DND-41 (cell line): ENCODE measurements around the gene ATP6V1G3.

ENCODE experiments used
- ATAC-seq: fragments of 200-7000 bp; cut with Tn5 transposase; 3 replicates; pipeline ENCODE4 v1.9.1; 2021; ENCODE audit warnings: low read depth; ENCODE audit not compliant: insufficient read depth
- DNase-seq: peaks from one replicate; pipeline ENCODE4 v3.0.0-alpha.2; 2020
- H2AFZ ChIP-seq: 2 replicates; pipeline ENCODE4 v1.6.0; 2012; ENCODE audit warnings: low read depth, low read length
- H3K27ac ChIP-seq: 2 replicates; pipeline ENCODE4 v1.5.1; 2012; ENCODE audit warnings: low read length, inconsistent platforms
- H3K27me3 ChIP-seq: fragments of 200-600 bp; sonication (generic); 2 replicates; pipeline ENCODE4 v1.6.0; 2012; ENCODE audit warnings: low read length, mild to moderate bottlenecking, inconsistent platforms; ENCODE audit not compliant: insufficient read depth, poor library complexity
- H3K36me3 ChIP-seq: 2 replicates; pipeline ENCODE4 v1.5.1; 2012; ENCODE audit warnings: low read length, inconsistent platforms; ENCODE audit not compliant: insufficient read depth
- H3K4me1 ChIP-seq: 2 replicates; pipeline ENCODE4 v1.5.1; 2012; ENCODE audit warnings: mild to moderate bottlenecking, low read length; ENCODE audit not compliant: insufficient read depth
- H3K4me2 ChIP-seq: 2 replicates; pipeline ENCODE4 v1.6.0; 2012; ENCODE audit warnings: mild to moderate bottlenecking, moderate library complexity, low read length, inconsistent platforms; ENCODE audit not compliant: insufficient read depth
- H3K4me3 ChIP-seq, 2 experiments: fragments of 200-600 bp in 1 of 2; shearing (Covaris generic) in 1 of 2; 2 replicates each; pipeline ENCODE4 v1.5.1; 2012 to 2016; ENCODE audit warnings: inconsistent platforms in 2 of 2, low read length in 2 of 2, mild to moderate bottlenecking in 2 of 2, low read depth in 1 of 2, moderate library complexity in 1 of 2
- H3K79me2 ChIP-seq: 2 replicates; pipeline ENCODE4 v1.6.0; 2012; ENCODE audit warnings: low read length, inconsistent platforms; ENCODE audit not compliant: insufficient read depth
- H3K9ac ChIP-seq: 2 replicates; pipeline ENCODE4 v1.6.0; 2012; ENCODE audit warnings: low read depth, mild to moderate bottlenecking, inconsistent platforms, low read length, moderate library complexity
- H3K9me3 ChIP-seq: 2 replicates; pipeline ENCODE4 v1.5.1; 2012; ENCODE audit warnings: low read length, moderate library complexity, mild to moderate bottlenecking, inconsistent platforms; ENCODE audit not compliant: insufficient read depth, severe bottlenecking
- H4K20me1 ChIP-seq: 2 replicates; pipeline ENCODE4 v1.6.0; 2012; ENCODE audit warnings: low read length; ENCODE audit not compliant: insufficient read depth
- EZH2 ChIP-seq: IDR thresholded peaks from 3 replicates; pipeline ENCODE4 v1.6.1; 2012; ENCODE audit warnings: borderline replicate concordance, low read depth, mild to moderate bottlenecking, moderate library complexity, low read length, inconsistent platforms; ENCODE audit not compliant: severe bottlenecking
- TF ChIP-seq, protein P1 (sequence below): IDR thresholded peaks from 2 replicates; pipeline ENCODE4 v1.5.1; 2012; ENCODE audit warnings: borderline replicate concordance, low read length, moderate library complexity, mild to moderate bottlenecking; ENCODE audit not compliant: poor library complexity, severe bottlenecking; ENCODE audit errors: extremely low read depth

ATP6V1G3 gene

DNA sequence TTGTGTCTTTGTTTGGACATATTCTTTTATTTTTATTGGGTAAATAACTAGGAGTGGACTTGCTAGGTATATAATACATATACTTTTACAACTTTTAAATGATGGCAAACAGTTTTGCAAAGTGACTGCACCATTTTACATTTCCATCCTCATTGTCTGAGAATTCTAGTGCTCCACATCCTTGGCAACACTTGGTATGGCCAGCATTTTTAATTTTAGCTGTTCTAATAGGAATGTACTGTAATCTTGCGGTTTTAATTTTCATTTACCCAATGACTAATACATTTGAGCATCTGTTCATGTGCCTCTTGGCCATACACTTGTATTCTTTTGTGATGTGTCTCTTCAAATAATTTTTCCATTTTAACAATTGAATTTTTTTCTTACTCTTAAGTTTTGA, 37.0 kb upstream of the ATP6V1G3 start:
- TF ChIP-seq EZH2, result no peak
- TF ChIP-seq, protein P1, sequence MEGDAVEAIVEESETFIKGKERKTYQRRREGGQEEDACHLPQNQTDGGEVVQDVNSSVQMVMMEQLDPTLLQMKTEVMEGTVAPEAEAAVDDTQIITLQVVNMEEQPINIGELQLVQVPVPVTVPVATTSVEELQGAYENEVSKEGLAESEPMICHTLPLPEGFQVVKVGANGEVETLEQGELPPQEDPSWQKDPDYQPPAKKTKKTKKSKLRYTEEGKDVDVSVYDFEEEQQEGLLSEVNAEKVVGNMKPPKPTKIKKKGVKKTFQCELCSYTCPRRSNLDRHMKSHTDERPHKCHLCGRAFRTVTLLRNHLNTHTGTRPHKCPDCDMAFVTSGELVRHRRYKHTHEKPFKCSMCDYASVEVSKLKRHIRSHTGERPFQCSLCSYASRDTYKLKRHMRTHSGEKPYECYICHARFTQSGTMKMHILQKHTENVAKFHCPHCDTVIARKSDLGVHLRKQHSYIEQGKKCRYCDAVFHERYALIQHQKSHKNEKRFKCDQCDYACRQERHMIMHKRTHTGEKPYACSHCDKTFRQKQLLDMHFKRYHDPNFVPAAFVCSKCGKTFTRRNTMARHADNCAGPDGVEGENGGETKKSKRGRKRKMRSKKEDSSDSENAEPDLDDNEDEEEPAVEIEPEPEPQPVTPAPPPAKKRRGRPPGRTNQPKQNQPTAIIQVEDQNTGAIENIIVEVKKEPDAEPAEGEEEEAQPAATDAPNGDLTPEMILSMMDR, result no peak
- H3K27me3 ChIP-seq, result no peaks in the 10 kb centered on the region
- H3K4me1 ChIP-seq, result no peaks in the 10 kb centered on the region
- no peak overlapping the region for H2AFZ ChIP-seq
- no peaks in the 10 kb centered on the region for H3K36me3 ChIP-seq
- no peak overlapping the region for H3K9ac ChIP-seq
- H3K4me2 ChIP-seq, result no peak overlapping the region
- DNase-seq (no peak), ATAC-seq (no peak)
- no peaks in the 10 kb centered on the region for H3K9me3 ChIP-seq
- H4K20me1 ChIP-seq, result no peaks in the 10 kb centered on the region
- H3K27ac ChIP-seq, result no peak overlapping the region
- H3K79me2 ChIP-seq, result no peaks in the 10 kb centered on the region
- no peak overlapping the region for H3K4me3 ChIP-seq

DNA sequence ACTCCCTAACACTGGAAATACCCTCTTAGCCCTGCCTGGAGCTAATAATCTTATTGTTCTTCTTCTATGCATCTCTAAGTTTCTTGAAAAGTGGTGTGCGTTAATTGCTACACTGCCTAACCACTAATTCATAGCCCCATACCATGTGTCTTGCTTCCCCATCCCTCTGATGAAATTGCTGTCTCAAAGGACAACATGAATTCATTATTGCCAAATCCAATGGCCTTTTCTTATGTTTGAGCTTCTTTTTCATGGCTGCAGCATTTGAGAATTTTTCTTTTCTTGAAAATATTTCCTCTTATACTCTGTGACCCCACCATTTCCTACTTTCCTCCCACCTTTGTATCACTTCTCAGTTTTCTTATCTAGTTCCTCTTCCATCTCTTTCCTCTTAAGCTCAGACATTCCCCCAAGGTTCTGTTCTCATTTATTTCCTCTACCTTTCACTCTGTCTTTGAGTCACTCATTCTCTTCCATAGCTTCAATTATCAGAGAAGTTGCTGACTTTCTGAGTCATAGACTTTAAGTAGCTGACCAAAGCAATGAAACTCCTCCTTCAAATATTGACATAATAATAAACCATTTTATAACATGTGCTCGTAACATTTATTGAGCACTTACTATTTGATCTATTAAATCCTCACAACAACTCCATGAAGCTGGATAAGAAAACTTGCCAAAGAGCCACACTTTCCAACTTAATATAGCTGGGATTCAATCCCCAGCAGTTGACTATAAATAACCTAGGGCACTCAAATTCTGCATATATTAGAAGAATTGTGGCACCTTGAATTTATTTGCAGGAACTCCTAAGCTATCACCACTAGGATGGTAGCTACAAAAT, 35.5 kb upstream of the ATP6V1G3 start:
- TF ChIP-seq, protein P1, result no peak
- no peak for TF ChIP-seq EZH2
- Histone ChIP-seq H3K4me3 (no peak overlapping the region), H3K4me2 (no peak overlapping the region), H3K4me1 (no peaks in the 10 kb centered on the region), H3K36me3 (no peaks in the 10 kb centered on the region), H4K20me1 (no peaks in the 10 kb centered on the region), H2AFZ (no peak overlapping the region), H3K9me3 (no peaks in the 10 kb centered on the region), H3K27ac (no peak overlapping the region), H3K79me2 (no peaks in the 10 kb centered on the region), H3K27me3 (no peaks in the 10 kb centered on the region), H3K9ac (no peak overlapping the region)
- no peak for ATAC-seq
- DNase-seq, result no peak

DNA sequence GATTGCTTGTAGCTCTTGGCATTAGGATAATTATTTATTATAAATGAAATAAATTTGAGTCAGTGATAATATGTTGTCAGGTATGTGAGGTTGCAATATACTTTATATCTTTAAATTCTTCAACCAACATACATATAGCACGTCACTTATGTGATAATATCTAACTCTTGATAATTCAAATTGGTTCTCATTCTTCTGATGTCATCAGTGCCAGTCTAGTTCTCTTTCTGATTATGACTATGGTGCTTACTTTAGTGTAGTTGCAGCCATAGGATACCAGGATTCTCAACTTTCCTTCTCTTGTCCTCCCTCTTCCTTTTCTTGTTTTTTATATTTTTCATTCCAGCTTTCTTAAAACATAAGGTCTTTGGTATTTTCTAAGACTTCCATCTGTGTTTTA, 34.8 kb upstream of the ATP6V1G3 start:
- H4K20me1 ChIP-seq, result no peaks in the 10 kb centered on the region
- H3K9ac ChIP-seq, result no peak overlapping the region
- H3K27ac ChIP-seq, result no peak overlapping the region
- H3K4me3 ChIP-seq, result no peak overlapping the region
- H3K27me3 ChIP-seq, result no peaks in the 10 kb centered on the region
- no peak overlapping the region for H3K4me2 ChIP-seq
- ATAC-seq, result no peak
- no peaks in the 10 kb centered on the region for H3K4me1 ChIP-seq
- H2AFZ ChIP-seq, result no peak overlapping the region
- H3K36me3 ChIP-seq, result no peaks in the 10 kb centered on the region
- H3K9me3 ChIP-seq, result no peaks in the 10 kb centered on the region
- DNase-seq, result no peak
- no peaks in the 10 kb centered on the region for H3K79me2 ChIP-seq
- TF ChIP-seq, protein P1, result no peak
- TF ChIP-seq EZH2, result no peak
